ENCODE data around the gene CD2.

CD2 gene

DNA sequence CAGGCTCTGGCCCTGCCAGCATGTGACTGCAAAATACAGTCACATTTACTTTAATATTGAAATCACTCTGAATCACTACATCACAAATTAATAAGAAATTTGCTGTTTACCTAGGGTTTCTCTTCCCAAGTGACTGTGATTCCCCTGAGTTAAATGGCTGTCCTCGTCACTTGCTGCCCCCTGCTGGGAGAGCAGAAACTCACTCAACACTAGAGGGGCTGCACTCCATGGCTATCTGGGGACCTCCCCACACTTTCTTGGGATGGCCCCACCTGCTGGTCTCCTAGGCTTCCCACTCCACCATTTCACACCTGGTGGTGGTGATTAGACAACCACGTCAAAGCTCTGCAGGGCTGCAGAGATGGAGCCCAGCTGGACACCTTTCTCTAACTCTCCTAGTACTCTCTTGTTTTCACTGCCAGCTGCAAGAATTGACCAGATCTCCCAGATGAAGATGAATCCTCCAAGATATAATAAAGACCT is 63.4 kb downstream of the CD2 start:
- 61% methylated on average over 2 of the region's 2 CpGs for WGBS
- H3K4me1 ChIP-seq (ENCODE audit: control insufficient read depth, insufficient read depth, low read depth, low read length), result peaks cover 5% of the 10 kb centered on the region
- no peak overlapping the region for H3K18ac ChIP-seq (ENCODE audit: low read depth in 1 of 2, low read length in 2 of 2)
- peak; percentile 36 for DNase-seq
- no peak overlapping the region for H2AFZ ChIP-seq (ENCODE audit: low read depth, low read length)
- no peaks in the 10 kb centered on the region for H3K79me1 ChIP-seq (replicated peaks; ENCODE audit: low read length, poor library complexity, severe bottlenecking)
- H3K27ac ChIP-seq (ENCODE audit: low read length, poor library complexity, severe bottlenecking), result no peak overlapping the region
- no peak overlapping the region for H2BK12ac ChIP-seq (ENCODE audit: low read length in 2 of 2)
- H3K14ac ChIP-seq (ENCODE audit: low read length in 2 of 2), result no peak overlapping the region
- H3K23ac ChIP-seq (ENCODE audit: low read length in 2 of 2), result no peak overlapping the region
- no peak overlapping the region for H2BK120ac ChIP-seq (ENCODE audit: low read depth, low read length)
- H3K9ac ChIP-seq (ENCODE audit: low read length), result no peak overlapping the region
- no peak overlapping the region for H3K4me2 ChIP-seq (ENCODE audit: low read length, poor library complexity, severe bottlenecking)
- no peak overlapping the region for H3K4me3 ChIP-seq (ENCODE audit: insufficient read depth in 1 of 2, low read depth in 1 of 2, low read length in 2 of 2)
- no peaks in the 10 kb centered on the region for H3K36me3 ChIP-seq (ENCODE audit: control insufficient read depth in 1 of 2, insufficient read depth in 2 of 2, low read depth in 1 of 2, low read length in 2 of 2)
- no peaks in the 10 kb centered on the region for H3K27me3 ChIP-seq (ENCODE audit: control insufficient read depth in 1 of 2, insufficient read depth in 1 of 2, low read length in 2 of 2)
- H2BK15ac ChIP-seq (ENCODE audit: low read depth, poor library complexity, severe bottlenecking), result no peak overlapping the region
- no peak overlapping the region for H3K4ac ChIP-seq (ENCODE audit: low read depth in 1 of 2, low read length in 2 of 2)
- H2BK5ac ChIP-seq (ENCODE audit: low read depth, low read length, poor library complexity, severe bottlenecking), result no peak overlapping the region
- no peaks in the 10 kb centered on the region for H3K9me3 ChIP-seq (ENCODE audit: control insufficient read depth, low read length)
- H2AK5ac ChIP-seq (ENCODE audit: low read length, severe bottlenecking), result peak overlapping the region; percentile 4
- no peak overlapping the region for H4K8ac ChIP-seq (ENCODE audit: low read length)
- H4K91ac ChIP-seq (ENCODE audit: low read length), result no peak overlapping the region

All from mesenchymal stem cell (in vitro differentiated cells and primary cell).